Keratinocyte (primary cell): ENCODE data around the gene CPEB3. TPM values are rescaled to one million over a fixed set of nuclear protein-coding genes. Genes with fewer than 3 reads are reported as not detected.

Experiments used
- DNase-seq: peaks from one replicate; pipeline ENCODE4 v3.0.0-alpha.2; 2011; ENCODE audit warnings: low read depth, missing footprints, low spot score
- FAIRE-seq: peaks from 2 replicates; lab custom pipeline; 2011; peaks lifted over from hg19 to GRCh38; lab: Jason Lieb, UNC
- H2AFZ ChIP-seq: 2 replicates; pipeline ENCODE4 v1.6.0; 2012; ENCODE audit warnings: low read length, control low read depth, inconsistent platforms; ENCODE audit not compliant: control insufficient read depth
- H3K27ac ChIP-seq: 2 replicates; pipeline ENCODE4 v1.5.1; 2011; ENCODE audit warnings: low read length; ENCODE audit not compliant: control insufficient read depth, insufficient read depth
- H3K27me3 ChIP-seq: 3 replicates; pipeline ENCODE4 v1.6.0; 2011; ENCODE audit warnings: low read length; ENCODE audit not compliant: control insufficient read depth, insufficient read depth; ENCODE audit errors: extremely low read depth
- H3K36me3 ChIP-seq, 2 experiments: 2 replicates in 1 of 2; 3 replicates in 1 of 2; pipeline ENCODE4 v1.5.1; 2011; ENCODE audit warnings: low read length in 2 of 2, mild to moderate bottlenecking in 1 of 2; ENCODE audit not compliant: control insufficient read depth in 2 of 2, insufficient read depth in 2 of 2; ENCODE audit errors: extremely low read depth in 1 of 2
- H3K4me1 ChIP-seq: 3 replicates; pipeline ENCODE4 v1.5.1; 2011; ENCODE audit warnings: low read length; ENCODE audit not compliant: control insufficient read depth, insufficient read depth; ENCODE audit errors: extremely low read depth
- H3K4me2 ChIP-seq: 3 replicates; pipeline ENCODE4 v1.6.0; 2011; ENCODE audit warnings: low read depth, low read length; ENCODE audit not compliant: control insufficient read depth, insufficient read depth; ENCODE audit errors: extremely low read depth
- H3K4me3 ChIP-seq, 3 experiments: fragments of 200-600 bp in 1 of 3; sonication (generic) in 1 of 3; 2 replicates in 2 of 3; 3 replicates in 1 of 3; pipeline ENCODE4 v1.5.1; 2011 to 2016; ENCODE audit warnings: low read length in 3 of 3, mild to moderate bottlenecking in 3 of 3, control low read depth in 2 of 3, inconsistent platforms in 1 of 3, low read depth in 1 of 3, mixed read lengths in 1 of 3, mixed run types in 1 of 3, moderate library complexity in 1 of 3; ENCODE audit not compliant: control insufficient read depth in 2 of 3, insufficient read depth in 2 of 3; ENCODE audit errors: extremely low read depth in 1 of 3
- H3K79me2 ChIP-seq: 2 replicates; pipeline ENCODE4 v1.6.0; 2012; ENCODE audit warnings: low read length; ENCODE audit not compliant: control insufficient read depth, insufficient read depth
- H3K9ac ChIP-seq: 3 replicates; pipeline ENCODE4 v1.6.0; 2011; ENCODE audit warnings: low read length; ENCODE audit not compliant: control insufficient read depth, insufficient read depth; ENCODE audit errors: extremely low read depth
- H3K9me1 ChIP-seq: 3 replicates; pipeline ENCODE4 v1.6.0; 2011; ENCODE audit warnings: low read length; ENCODE audit not compliant: control insufficient read depth, insufficient read depth; ENCODE audit errors: extremely low read depth
- H3K9me3 ChIP-seq: 2 replicates; pipeline ENCODE4 v1.5.1; 2012; ENCODE audit warnings: low read depth, low read length; ENCODE audit not compliant: control insufficient read depth
- H4K20me1 ChIP-seq: 3 replicates; pipeline ENCODE4 v1.6.0; 2011; ENCODE audit warnings: low read length; ENCODE audit not compliant: control insufficient read depth, insufficient read depth; ENCODE audit errors: extremely low read depth
- CTCF ChIP-seq, 3 experiments: IDR thresholded peaks in 1 of 3; conservative IDR thresholded peaks in 1 of 3; optimal IDR thresholded peaks in 1 of 3; 2 replicates in 2 of 3; 3 replicates in 1 of 3; pipeline versions ENCODE3 to v1.5.1; 2011; ENCODE audit warnings: low read length in 3 of 3, mild to moderate bottlenecking in 3 of 3, moderate library complexity in 2 of 3, control low read depth in 1 of 3, inconsistent platforms in 1 of 3; ENCODE audit not compliant: insufficient read depth in 2 of 3; ENCODE audit errors: extremely low read depth in 1 of 3
- EZH2 ChIP-seq: IDR thresholded peaks from one replicate; pipeline ENCODE4 v1.6.1; 2012; ENCODE audit warnings: inconsistent platforms, mild to moderate bottlenecking, low read length, moderate library complexity
- dilution Hi-C: fragments of 300-500 bp; cut with MboI; formaldehyde crosslinking; loops from one replicate; pipeline ENCODE4 v1.7.0; 2020; ENCODE audit warnings: low sequenced_read_pairs; ENCODE audit not compliant: extremely low pct_ligation_motif_present
- polyA plus RNA-seq, 5 experiments: library from polyadenylated mRNA; depleted of rRNA in 3 of 5; stranded (reverse) in 3 of 5; stranded (forward) in 1 of 5; unstranded in 1 of 5; fragments of >200 nt; gene quantifications; 1 replicate in 1 of 5; 2 replicates in 3 of 5; 3 replicates in 1 of 5; pipeline versions ENCODE4 v1.2.1 to v1.2.3, GENCODE V29; 2011 to 2012; ENCODE audit warnings: missing spikeins in 2 of 5, low read depth in 1 of 5, low replicate concordance in 1 of 5

CPEB3 gene
- polyA plus RNA-seq, 1 donor (not counting 4 experiments of a cell fraction or from before 2014, with no cell fraction given): 0.47 TPM

- no peak overlapping the region for H3K27ac ChIP-seq
- H3K4me2 ChIP-seq: peak overlapping the region; percentile 93
- H3K9ac ChIP-seq: no peak overlapping the region
- H3K79me2 ChIP-seq: no peaks in the 10 kb centered on the region
- no peaks in the 10 kb centered on the region for H3K9me1 ChIP-seq
- DNase-seq (no peak), FAIRE-seq (no peak)
- H3K9me3 ChIP-seq: no peaks in the 10 kb centered on the region
- no peak overlapping the region for H3K4me3 ChIP-seq
- no peaks in the 10 kb centered on the region for H3K27me3 ChIP-seq
- H3K36me3 ChIP-seq: no peaks in the 10 kb centered on the region
- dilution Hi-C loops: no loop called here
- peaks cover 34% of the 10 kb centered on the region for H3K4me1 ChIP-seq
- no peak overlapping the region for H2AFZ ChIP-seq
- no peaks in the 10 kb centered on the region for H4K20me1 ChIP-seq
- TF ChIP-seq CTCF (optimal IDR thresholded peaks at IDR 0.05 in 1 of 3, IDR thresholded peaks at IDR 0.05 in 1 of 3, conservative IDR thresholded peaks at IDR 0.05 in 1 of 3; ENCODE audit: extremely low read depth in 1 of 3, insufficient read depth in 2 of 3, low read length in 3 of 3) (no peak), EZH2 (no peak)
Measured at GRCh38 chr10:92242380-92242779, 48.5 kb downstream of the CPEB3 start.

- Histone ChIP-seq H3K4me3 (peak overlapping the region in 2 of 3 experiments; percentile 53 to 78), H3K79me2 (no peaks in the 10 kb centered on the region), H3K9ac (peak overlapping the region; percentile 75), H3K27me3 (no peaks in the 10 kb centered on the region), H3K36me3 (no peaks in the 10 kb centered on the region), H3K27ac (no peak overlapping the region), H3K4me1 (peaks cover 36% of the 10 kb centered on the region), H3K9me3 (no peaks in the 10 kb centered on the region), H3K9me1 (no peaks in the 10 kb centered on the region), H2AFZ (no peak overlapping the region), H4K20me1 (no peaks in the 10 kb centered on the region), H3K4me2 (peak overlapping the region; percentile 92)
- dilution Hi-C loops: no loop called here
- FAIRE-seq: no peak
- DNase-seq: no peak
- TF ChIP-seq EZH2 (no peak), CTCF (optimal IDR thresholded peaks at IDR 0.05 in 1 of 3, IDR thresholded peaks at IDR 0.05 in 1 of 3, conservative IDR thresholded peaks at IDR 0.05 in 1 of 3; ENCODE audit: extremely low read depth in 1 of 3, insufficient read depth in 2 of 3, low read length in 3 of 3) (no peak)
Measured at GRCh38 chr10:92241501-92241900, 49.4 kb downstream of the CPEB3 start.
